Left ventricle myocardium inferior (tissue), 1 donor: ENCODE results near the gene TSNAXIP1. TPM values are rescaled to one million over a fixed set of nuclear protein-coding genes. Genes with fewer than 3 reads are reported as not detected.
"Not testable (repeated sequence)": the region's sequence is repeated elsewhere in the genome, so short reads cannot be mapped to it uniquely, and the experiment has no call there.

Experiments
- DNase-seq: peaks from one replicate; pipeline ENCODE4 v3.0.0-alpha.2; 2020
- H3K27ac ChIP-seq: fragments of 200-600 bp; replicated peaks from 2 replicates; pipeline ENCODE4 v1.8.0; 2021
- H3K27me3 ChIP-seq: fragments of 200-600 bp; 2 replicates; pipeline ENCODE4 v1.8.0; 2021; ENCODE audit warnings: low read depth
- H3K36me3 ChIP-seq: fragments of 200-600 bp; 2 replicates; pipeline ENCODE4 v1.8.0; 2021
- H3K4me1 ChIP-seq: fragments of 200-600 bp; 2 replicates; pipeline ENCODE4 v1.8.0; 2021
- H3K4me3 ChIP-seq: fragments of 200-600 bp; 2 replicates; pipeline ENCODE4 v1.8.0; 2021; ENCODE audit warnings: mild to moderate bottlenecking, moderate library complexity
- H3K9me3 ChIP-seq: fragments of 200-600 bp; replicated peaks from 2 replicates; pipeline ENCODE4 v1.8.0; 2021
- CTCF ChIP-seq: fragments of 200-600 bp; IDR thresholded peaks from 2 replicates; pipeline ENCODE4 v1.8.0; 2021; ENCODE audit warnings: antibody characterized with exemption, mild to moderate bottlenecking, borderline replicate concordance
- intact Hi-C: fragments of 100-400 bp; cut with micrococcal nuclease; formaldehyde crosslinking; loops from one replicate; pipeline ENCODE4 v1.11.0; 2022
- total RNA-seq: library from RNA; stranded (reverse); fragmentation: NEBNext Ultra II Directional; extraction: Animal tissue kit (Norgen Biotek cat#: 25700); gene quantifications from one replicate; pipeline ENCODE4 v1.2.1, GENCODE V29; 2021
- donor health status: DM: no; HTN: yes; CAD: no; lungs with severe emphysema.

The TSNAXIP1 gene
- total RNA-seq, 1 donor from 2014 or later: 0.49 TPM

- intact Hi-C loops: no loop called here
- Histone ChIP-seq H3K27me3 (no peaks in the 10 kb centered on the region), H3K4me3 (peak overlapping the region; percentile 90), H3K27ac (peak overlapping the region; percentile 78), H3K36me3 (peaks cover 32% of the 10 kb centered on the region), H3K9me3 (no peaks in the 10 kb centered on the region), H3K4me1 (peaks cover 24% of the 10 kb centered on the region)
- no peak for DNase-seq
- no peak for TF ChIP-seq CTCF
Measured at GRCh38 chr16:67834242-67834614, 27.5 kb downstream of the TSNAXIP1 start.

GRCh38 chr16:67837190-67837589 is 30.5 kb downstream of the TSNAXIP1 start:
- H3K27me3 ChIP-seq, H3K9me3 ChIP-seq, intact Hi-C loops, H3K4me3 ChIP-seq, H3K36me3 ChIP-seq, H3K27ac ChIP-seq, DNase-seq: not testable (repeated sequence)
- H3K4me1 ChIP-seq: peaks cover 30% of the 10 kb centered on the region

- intact Hi-C loops: no loop called here
- Histone ChIP-seq H3K4me3 (no peak overlapping the region), H3K9me3 (no peaks in the 10 kb centered on the region), H3K4me1 (peaks cover 28% of the 10 kb centered on the region), H3K27me3 (no peaks in the 10 kb centered on the region), H3K36me3 (no peaks in the 10 kb centered on the region), H3K27ac (no peak overlapping the region)
- TF ChIP-seq CTCF: no peak
- no peak for DNase-seq
Measured at GRCh38 chr16:67837811-67838210, 31.1 kb downstream of the TSNAXIP1 start.

- intact Hi-C loops: no loop called here
- Histone ChIP-seq H3K36me3 (peaks cover 4% of the 10 kb centered on the region), H3K4me1 (peaks cover 46% of the 10 kb centered on the region), H3K4me3 (peak overlapping the region; percentile 82), H3K27me3 (no peaks in the 10 kb centered on the region), H3K27ac (peak overlapping the region; percentile 99), H3K9me3 (no peaks in the 10 kb centered on the region)
- DNase-seq: no peak
- no peak for TF ChIP-seq CTCF
Measured at GRCh38 chr16:67841198-67841815, 34.6 kb downstream of the TSNAXIP1 start.

GRCh38 chr16:67841816-67842508 is 35.3 kb downstream of the TSNAXIP1 start, which contains the start of gene THAP11:
Gene THAP11 (plus strand): TSS chr16:67842320. CDS start chr16:67842555, 235 bp downstream.
- Histone ChIP-seq H3K36me3 (peaks cover 4% of the 10 kb centered on the region), H3K27me3 (no peaks in the 10 kb centered on the region), H3K27ac (peak within 1 kb of the TSS; percentile 99), H3K4me3 (peak within 1 kb of the TSS; percentile 82), H3K9me3 (no peaks in the 10 kb centered on the region), H3K4me1 (peaks cover 49% of the 10 kb centered on the region)
- TF ChIP-seq CTCF: peak; percentile 88
- intact Hi-C loops: no loop called here
- peak; percentile 92 for DNase-seq
